Measurements from ENCODE around the gene SART3.
A peak's percentile ranks its signal among the peaks of the same experiment; 100 is the strongest.
"Not testable (repeated sequence)": the region's sequence is repeated elsewhere in the genome, so short reads cannot be mapped to it uniquely, and the experiment has no call there.

SART3 gene

GRCh38 chr12:108495823-108496579, 65.0 kb downstream of the SART3 start:
- no peak for DNase-seq

- DNase-seq = no peak
These were observed 65.9 kb downstream of the SART3 start for GRCh38 chr12:108495054-108495453.

GRCh38 chr12:108491256-108491655, 69.7 kb downstream of the SART3 start:
- no peak for DNase-seq

GRCh38 chr12:108487029-108487428, 73.9 kb downstream of the SART3 start:
- DNase-seq = not testable (repeated sequence)

- not testable (repeated sequence) for DNase-seq
These were observed 75.6 kb downstream of the SART3 start for GRCh38 chr12:108485371-108485770.

GRCh38 chr12:108484845-108485244, 76.1 kb downstream of the SART3 start:
- DNase-seq = no peak

GRCh38 chr12:108484431-108484830, 76.5 kb downstream of the SART3 start:
- DNase-seq = no peak

GRCh38 chr12:108483213-108484059, 77.5 kb downstream of the SART3 start:
- DNase-seq = no peak

- no peak for DNase-seq
These were observed 78.2 kb downstream of the SART3 start for GRCh38 chr12:108482717-108483212.

- DNase-seq = no peak
These were observed 81.5 kb downstream of the SART3 start for GRCh38 chr12:108479364-108480070.

- DNase-seq = no peak
These were observed 82.3 kb downstream of the SART3 start for GRCh38 chr12:108478611-108479206.

- no peak for DNase-seq
These were observed 83.1 kb downstream of the SART3 start for GRCh38 chr12:108477881-108478259.

GRCh38 chr12:108477055-108477880, 83.7 kb downstream of the SART3 start:
- no peak for DNase-seq

- DNase-seq = peak in 7 of 56 donors; percentile 2 to 27 (median 14)
These were observed 85.6 kb downstream of the SART3 start for GRCh38 chr12:108475396-108475795.

- DNase-seq = no peak
These were observed 87.4 kb downstream of the SART3 start for GRCh38 chr12:108473400-108474055.

Data from amygdala (tissue), 56 donors.